H1 (cell line): Measurements from ENCODE around the gene FAM151A.

Source experiments
- ASH2L ChIP-seq: fragments of 200-600, 300-600 bp; sonication (generic); IDR thresholded peaks from one replicate; pipeline ENCODE4 v1.7.1; 2017; ENCODE audit warnings: low read length
- CBX8 ChIP-seq: fragments of 300-800, 300-1000 bp; sonication (generic); IDR thresholded peaks from 2 replicates; pipeline ENCODE4 v1.7.1; 2016; ENCODE audit warnings: low read depth, low read length, borderline replicate concordance
- EP300 ChIP-seq, 2 experiments: IDR thresholded peaks; 1 replicate in 1 of 2; 2 replicates in 1 of 2; pipeline ENCODE4 v1.6.1; 2011 to 2012; ENCODE audit warnings: low read depth in 2 of 2, low read length in 2 of 2, mild to moderate bottlenecking in 2 of 2, borderline replicate concordance in 1 of 2, inconsistent platforms in 1 of 2, moderate library complexity in 1 of 2
- POLR2A ChIP-seq, 2 experiments: IDR thresholded peaks; 1 replicate in 1 of 2; 2 replicates in 1 of 2; pipeline ENCODE4 v1.6.1; 2011; ENCODE audit warnings: low read depth in 2 of 2, low read length in 2 of 2, mild to moderate bottlenecking in 2 of 2; ENCODE audit errors: control extremely low read depth in 1 of 2
- RFX5 ChIP-seq: IDR thresholded peaks from 2 replicates; pipeline ENCODE4 v1.6.1; 2011; ENCODE audit warnings: low read depth, low read length, improper control_type of control experiment, borderline replicate concordance
- SP1 ChIP-seq: IDR thresholded peaks from 2 replicates; pipeline ENCODE4 v1.6.1; 2011; ENCODE audit warnings: low read depth, low read length
- TF ChIP-seq, protein P1 (sequence below), 3 experiments: IDR thresholded peaks; 1 replicate in 2 of 3; 2 replicates in 1 of 3; pipeline versions ENCODE4 v1.5.1 to v1.6.1; 2011; ENCODE audit warnings: low read length in 3 of 3, mild to moderate bottlenecking in 3 of 3, inconsistent platforms in 2 of 3, low read depth in 1 of 3, moderate library complexity in 1 of 3; ENCODE audit not compliant: insufficient read depth in 1 of 3; ENCODE audit errors: control extremely low read depth in 1 of 3

DNA sequence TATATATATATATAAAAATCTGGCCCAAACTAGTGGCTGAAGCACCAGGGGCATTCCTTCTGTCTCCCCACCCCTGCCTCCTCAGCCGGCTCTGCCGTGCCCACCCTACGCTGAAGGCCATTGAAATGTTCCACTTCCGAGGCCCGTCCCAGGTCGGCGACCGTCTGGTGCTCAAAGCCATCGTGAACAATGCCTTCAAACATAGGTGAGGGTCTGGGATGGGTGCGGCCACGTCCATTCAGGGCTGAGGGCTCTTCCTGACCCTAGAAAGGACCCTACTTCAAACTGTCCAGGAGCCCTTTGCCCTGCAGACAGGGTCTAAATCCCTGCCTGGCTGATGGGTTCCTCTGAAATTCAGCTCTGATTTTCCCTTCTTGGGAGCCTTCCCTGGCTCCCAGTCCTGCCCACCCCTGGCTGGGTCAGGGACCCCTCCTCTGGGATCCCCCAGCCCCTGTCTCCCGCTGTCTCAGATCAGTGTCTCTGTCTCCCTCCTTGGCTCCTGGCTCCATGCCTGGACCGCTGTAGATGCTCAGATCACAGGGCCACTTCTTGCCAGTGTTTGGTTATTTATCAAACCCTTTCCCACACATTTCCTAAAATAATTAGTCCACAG, 24.0 kb downstream of the FAM151A start:
- TF ChIP-seq, protein P1, sequence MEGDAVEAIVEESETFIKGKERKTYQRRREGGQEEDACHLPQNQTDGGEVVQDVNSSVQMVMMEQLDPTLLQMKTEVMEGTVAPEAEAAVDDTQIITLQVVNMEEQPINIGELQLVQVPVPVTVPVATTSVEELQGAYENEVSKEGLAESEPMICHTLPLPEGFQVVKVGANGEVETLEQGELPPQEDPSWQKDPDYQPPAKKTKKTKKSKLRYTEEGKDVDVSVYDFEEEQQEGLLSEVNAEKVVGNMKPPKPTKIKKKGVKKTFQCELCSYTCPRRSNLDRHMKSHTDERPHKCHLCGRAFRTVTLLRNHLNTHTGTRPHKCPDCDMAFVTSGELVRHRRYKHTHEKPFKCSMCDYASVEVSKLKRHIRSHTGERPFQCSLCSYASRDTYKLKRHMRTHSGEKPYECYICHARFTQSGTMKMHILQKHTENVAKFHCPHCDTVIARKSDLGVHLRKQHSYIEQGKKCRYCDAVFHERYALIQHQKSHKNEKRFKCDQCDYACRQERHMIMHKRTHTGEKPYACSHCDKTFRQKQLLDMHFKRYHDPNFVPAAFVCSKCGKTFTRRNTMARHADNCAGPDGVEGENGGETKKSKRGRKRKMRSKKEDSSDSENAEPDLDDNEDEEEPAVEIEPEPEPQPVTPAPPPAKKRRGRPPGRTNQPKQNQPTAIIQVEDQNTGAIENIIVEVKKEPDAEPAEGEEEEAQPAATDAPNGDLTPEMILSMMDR (IDR thresholded peaks at IDR 0.05; ENCODE audit: control extremely low read depth in 1 of 3, insufficient read depth in 1 of 3, low read depth in 1 of 3, low read length in 3 of 3), result no peak
- TF ChIP-seq RFX5 (no peak), CBX8 (no peak), EP300 (IDR thresholded peaks at IDR 0.05; ENCODE audit: borderline replicate concordance in 1 of 2, low read depth in 2 of 2, low read length in 2 of 2) (no peak), POLR2A (IDR thresholded peaks at IDR 0.05; ENCODE audit: control extremely low read depth in 1 of 2, low read depth in 2 of 2, low read length in 2 of 2) (no peak), SP1 (no peak), ASH2L (no peak)
